Glomerular visceral epithelial cell (primary cell): ENCODE results near the gene APIP.

Experiments
- DNase-seq: peaks from one replicate; pipeline ENCODE4 v3.0.0-alpha.2; 2016; ENCODE audit errors: extremely low spot score

Gene APIP

DNA sequence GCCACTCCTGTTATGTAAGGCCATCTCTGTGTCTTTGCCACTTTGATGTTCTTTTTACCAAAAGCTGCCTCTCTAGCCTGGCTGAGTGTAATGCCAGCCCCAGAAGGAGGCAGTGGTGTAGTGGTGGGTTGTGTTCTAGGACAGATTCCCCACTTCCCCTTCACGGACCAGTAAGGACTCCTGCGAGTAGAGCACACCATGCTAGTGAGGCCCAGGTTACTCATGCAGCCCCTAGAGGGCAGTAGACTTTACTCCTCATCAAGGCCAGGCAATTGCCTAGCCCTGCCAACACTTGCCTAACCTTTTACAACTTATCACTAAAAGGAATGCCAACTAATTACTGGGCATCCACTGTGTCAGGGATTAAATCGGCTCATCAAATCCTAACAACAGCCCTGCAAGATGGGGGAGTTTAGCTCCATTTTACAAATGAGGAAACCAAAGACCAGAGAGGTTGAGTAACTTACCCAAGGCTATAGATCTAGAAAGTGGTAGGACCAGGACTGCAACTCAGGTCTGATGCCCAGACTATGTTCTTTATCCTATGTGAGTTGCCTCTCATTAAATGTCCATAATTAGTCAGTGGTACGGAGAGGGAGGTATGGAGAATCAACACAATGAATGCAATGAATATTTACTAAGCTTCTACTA lies 75.3 kb downstream of the APIP start:
- DNase-seq = no peak

- DNase-seq = no peak
Observed at GRCh38 chr11:34839969-34840368, 76.2 kb downstream of the APIP start.

DNA sequence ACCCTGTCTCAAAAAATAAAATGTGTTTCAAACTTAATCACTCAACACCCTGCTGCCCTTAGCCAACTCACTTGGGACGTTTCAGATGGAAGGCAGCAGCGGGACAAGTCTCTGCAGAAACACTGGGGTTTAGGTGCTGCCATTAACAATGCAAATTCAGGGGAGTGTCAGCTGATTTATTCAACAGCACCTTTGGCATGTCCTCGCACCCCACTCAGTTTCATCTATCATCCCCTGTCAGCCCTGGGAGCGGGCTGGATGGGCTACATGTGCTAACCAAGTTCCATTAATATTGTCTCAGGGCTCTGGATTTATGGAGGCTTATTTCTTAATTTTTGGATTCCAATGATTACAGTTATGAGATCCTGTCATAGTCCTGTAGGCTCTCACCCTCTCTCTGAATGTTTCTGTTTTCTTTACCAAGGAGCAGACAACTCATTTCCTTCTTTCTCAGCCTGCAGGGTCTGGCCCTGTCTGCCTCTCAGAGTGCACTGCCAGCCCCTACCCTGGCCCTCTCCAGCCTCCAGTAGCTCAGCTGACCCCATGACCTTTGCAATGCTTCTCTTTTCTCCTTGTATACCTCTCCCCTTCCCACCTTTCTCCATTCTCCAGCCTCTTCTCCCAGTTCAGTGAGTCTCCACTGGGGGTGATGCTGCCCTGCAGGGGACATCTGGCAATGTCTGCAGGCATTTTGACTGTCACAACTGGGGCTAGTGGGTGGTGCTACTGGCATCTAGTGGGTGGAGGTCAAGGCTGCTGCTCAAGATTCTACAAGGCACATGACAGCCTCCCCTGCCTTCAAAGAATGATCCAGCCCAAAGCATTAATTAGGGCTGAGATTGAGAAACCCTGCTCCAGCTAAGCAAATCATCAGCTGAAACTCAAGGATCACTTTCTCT lies 79.0 kb downstream of the APIP start:
- DNase-seq = no peak

GRCh38 chr11:34833602-34834001 lies 82.6 kb downstream of the APIP start:
- no peak for DNase-seq
